HG03280 (cell line): ENCODE measurements around the gene LTBP3.

Experiments used
- ATAC-seq: cut with Tn5 transposase; IDR thresholded peaks from one replicate; pipeline ENCODE4 v1.9.1; 2021; ENCODE audit warnings: mild to moderate bottlenecking, moderate library complexity; ENCODE audit not compliant: unreplicated experiment

Gene LTBP3

DNA sequence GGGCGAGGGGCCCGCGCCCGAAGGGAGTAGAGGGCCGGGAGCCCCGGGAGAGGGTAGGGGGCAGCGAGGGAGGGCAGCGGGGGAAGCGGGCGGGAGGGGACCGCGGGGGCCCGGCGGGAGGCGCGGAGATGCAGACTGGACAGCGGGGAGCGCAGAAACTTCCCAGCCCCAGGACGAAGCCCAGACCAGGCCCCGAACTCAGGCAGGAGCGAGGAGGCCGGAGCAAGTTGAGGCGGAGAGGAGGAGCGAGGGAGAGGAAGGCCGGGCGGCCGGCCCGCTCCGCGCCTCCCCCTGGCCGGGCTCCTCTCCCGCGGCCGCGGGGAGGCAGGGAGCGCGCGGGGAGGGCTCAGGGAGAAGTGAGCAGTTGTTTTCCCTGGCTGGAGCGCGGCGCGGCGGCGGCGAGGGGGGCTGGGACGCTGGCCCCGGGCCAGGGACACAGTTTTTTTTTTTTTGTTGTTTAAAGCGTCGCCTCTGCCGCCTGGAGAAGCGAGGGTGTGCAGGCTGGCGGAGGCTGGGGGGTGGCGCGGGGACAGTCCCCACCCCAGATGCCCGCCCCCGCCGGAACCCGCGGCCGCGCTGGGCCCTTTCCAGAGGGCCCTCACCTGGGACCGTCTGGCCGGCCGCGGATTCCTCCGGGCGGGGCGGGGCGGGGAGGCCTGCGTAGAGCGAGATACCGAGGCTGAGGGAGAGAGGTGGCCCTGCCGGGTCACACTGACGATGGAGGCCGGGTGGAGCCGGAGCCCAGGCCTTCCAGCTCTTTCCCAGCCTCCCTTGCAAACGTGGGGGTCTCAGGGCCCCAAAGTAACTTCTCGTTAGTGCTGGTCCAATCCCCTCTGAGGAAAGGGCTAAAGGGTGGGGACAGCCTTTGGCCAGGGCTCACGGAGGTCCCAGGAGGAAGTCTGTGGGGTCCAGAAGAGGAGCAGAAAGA lies at the start of gene LTBP3:
TSS of gene LTBP3 (minus strand) at position 358 of the 928 bp plus-strand sequence. CDS start 400 bp downstream, outside the sequence.
- ATAC-seq, result no peak

GRCh38 chr11:65606876-65607613 lies 48.9 kb upstream of the LTBP3 start:
- no peak for ATAC-seq

GRCh38 chr11:65604258-65604657 lies 46.1 kb upstream of the LTBP3 start:
- ATAC-seq, result no peak

- ATAC-seq, result no peak
Measured at GRCh38 chr11:65599955-65600246, 41.7 kb upstream of the LTBP3 start.

- no peak for ATAC-seq
Measured at GRCh38 chr11:65599216-65599954, 41.2 kb upstream of the LTBP3 start.

GRCh38 chr11:65598258-65598699 lies 40.1 kb upstream of the LTBP3 start:
- no peak for ATAC-seq

GRCh38 chr11:65596520-65596919 lies 38.4 kb upstream of the LTBP3 start:
- no peak for ATAC-seq

- no peak for ATAC-seq
Measured at GRCh38 chr11:65595543-65596281, 37.6 kb upstream of the LTBP3 start, which contains the start of gene KCNK7. KCNK7 (minus strand) TSS chr11:65595800; CDS start chr11:65595772, 28 bp downstream.

DNA sequence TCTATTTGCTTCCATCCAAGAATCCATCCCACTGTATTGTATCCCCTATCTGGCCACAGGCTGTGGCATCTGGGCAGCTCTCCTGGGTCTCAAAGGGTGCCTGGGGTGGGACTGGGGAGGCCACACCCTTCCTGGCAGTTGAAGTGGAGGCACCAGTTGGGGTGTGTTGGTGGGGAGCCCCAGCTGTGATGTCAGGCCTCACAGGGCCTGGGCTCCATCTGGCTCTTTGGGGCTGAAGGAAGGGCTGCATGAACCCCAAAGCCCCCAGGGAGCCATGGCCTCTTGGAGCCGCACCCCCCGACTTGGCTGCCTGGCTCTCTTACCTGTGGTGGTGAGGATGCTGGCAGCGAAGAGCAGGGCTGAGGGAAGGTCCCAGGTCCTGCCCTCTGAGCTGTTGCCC lies 37.0 kb upstream of the LTBP3 start:
- no peak for ATAC-seq

DNA sequence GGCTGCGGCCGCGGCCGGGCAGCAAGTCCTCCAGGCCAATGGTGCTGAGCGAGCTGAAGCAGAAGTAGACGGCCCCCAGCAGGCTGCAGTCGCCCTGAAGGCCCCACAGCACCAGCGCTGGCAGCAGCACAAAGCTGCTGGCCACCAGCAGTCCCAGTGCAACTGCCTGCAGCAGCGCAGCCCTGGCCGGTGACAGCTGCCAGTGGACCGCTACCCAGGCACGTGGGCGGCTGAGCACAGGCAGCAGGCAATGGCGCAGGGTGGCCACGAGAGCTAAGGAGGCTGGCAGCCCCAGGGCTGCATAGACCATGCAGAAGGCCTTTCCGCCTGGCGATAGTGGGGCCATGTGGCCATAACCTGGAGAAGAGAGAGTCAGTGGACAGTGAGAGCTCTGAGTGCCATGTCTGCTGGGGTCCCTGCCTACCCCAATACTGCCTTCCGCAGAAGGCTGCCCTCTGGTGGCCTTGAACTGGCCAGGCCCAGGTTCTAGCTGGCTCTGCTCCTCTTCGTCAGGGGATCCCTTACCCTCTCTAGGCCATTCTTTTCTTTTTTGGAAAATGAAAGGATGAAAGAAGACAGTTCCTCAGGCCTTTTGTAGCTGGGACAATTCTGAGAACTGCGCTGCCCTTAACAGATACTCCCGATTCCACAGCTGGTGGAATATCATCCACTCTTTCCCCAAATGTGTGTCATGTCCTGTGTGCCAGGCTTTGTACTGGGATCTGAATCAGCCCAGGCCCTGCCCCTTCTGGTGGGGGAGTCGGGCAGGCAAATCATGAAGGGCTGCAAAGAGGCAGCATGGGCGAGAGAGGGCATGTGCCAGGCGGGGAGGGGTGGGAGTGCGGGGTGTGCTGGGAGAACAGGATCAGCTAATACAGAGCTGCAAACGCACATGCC lies 35.6 kb upstream of the LTBP3 start:
- no peak for ATAC-seq

- no peak for ATAC-seq
Measured at GRCh38 chr11:65592858-65593517, 34.8 kb upstream of the LTBP3 start.

- ATAC-seq, result no peak
Measured at GRCh38 chr11:65591939-65592857, 34.0 kb upstream of the LTBP3 start.

- ATAC-seq, result no peak
Measured at GRCh38 chr11:65590240-65590738, 32.1 kb upstream of the LTBP3 start.

GRCh38 chr11:65589444-65590239 lies 31.5 kb upstream of the LTBP3 start:
- no peak for ATAC-seq

DNA sequence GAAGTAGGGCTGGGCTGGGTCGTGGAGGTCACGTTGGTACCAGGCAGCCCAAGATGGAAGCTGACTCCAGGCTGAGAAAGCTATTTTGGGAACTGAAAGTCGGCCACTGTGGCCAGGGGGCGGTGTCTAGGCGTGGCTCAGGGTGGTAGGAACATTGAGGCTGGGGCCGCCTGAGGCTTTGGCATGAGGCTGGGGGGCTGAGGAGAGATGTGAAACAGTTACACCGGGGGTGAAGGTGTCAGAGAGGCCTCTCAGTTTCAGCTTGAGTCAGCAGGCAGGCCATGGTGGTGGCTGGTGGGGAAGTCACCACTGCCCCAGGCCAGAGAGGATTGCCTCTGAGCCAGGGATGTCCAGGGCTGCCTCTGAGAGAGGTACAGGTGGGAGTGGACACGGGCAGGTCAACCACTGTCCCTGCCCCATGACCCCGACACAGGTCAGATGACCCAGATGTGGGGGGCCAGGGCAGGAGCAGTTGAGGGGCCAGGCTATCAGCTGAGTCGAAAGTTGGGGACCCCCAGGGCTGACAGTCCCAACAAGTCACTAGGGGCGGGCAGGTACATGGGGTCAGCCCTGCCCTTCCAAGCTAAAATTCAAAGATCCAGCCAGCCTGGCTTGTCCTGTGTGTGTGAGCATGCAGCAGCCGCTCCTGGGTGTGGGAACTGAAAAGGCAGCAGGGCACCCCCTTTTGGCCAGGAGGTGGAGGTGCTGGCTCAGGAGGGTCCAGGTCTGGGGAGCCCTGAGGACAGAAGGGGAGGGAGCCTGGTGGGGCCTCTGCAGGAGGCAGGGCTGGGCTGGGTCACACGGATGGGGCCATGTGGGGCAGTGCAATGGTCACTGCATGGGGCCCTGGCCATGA lies 30.3 kb upstream of the LTBP3 start:
- ATAC-seq, result peak; percentile 73

GRCh38 chr11:65586676-65587075 lies 28.5 kb upstream of the LTBP3 start:
- ATAC-seq, result no peak
